ENCODE results near the gene GJB2. TPM values are rescaled to one million over a fixed set of nuclear protein-coding genes. Genes with fewer than 3 reads are reported as not detected.
A peak's percentile ranks its signal among the peaks of the same experiment; 100 is the strongest.

Gene GJB2
- polyA plus RNA-seq, 3 donors = 3.8 to 4.6 (median 4.3) TPM

DNA sequence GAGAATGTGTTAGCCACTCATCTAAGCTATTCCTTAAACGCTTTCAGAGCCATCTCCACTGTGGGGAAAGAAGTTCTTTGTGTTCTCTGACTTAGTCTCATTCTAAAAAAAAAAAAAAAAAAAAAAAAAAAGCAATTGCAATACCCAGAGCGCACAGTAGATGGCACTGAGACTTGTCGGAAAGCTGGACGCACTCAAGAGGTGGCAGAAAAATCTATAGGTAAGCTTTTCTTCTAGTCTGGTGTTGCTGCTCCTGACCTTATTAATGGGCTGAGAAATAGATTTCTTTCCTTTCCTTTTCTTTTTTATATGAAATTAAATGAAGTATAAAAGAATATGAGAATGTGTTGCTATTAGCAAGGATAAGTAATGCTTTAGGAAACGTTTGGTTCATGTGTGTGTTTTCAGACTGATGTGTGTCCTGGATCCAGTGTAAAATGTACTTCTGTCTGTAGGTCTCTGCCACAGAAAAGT, 4.7 kb upstream of the GJB2 start:
- DNase-seq (ENCODE audit: extremely low read depth in 1 of 11, low read depth in 9 of 11, low spot score in 4 of 11) = peak in 1 of 11 donors; percentile 33

DNA sequence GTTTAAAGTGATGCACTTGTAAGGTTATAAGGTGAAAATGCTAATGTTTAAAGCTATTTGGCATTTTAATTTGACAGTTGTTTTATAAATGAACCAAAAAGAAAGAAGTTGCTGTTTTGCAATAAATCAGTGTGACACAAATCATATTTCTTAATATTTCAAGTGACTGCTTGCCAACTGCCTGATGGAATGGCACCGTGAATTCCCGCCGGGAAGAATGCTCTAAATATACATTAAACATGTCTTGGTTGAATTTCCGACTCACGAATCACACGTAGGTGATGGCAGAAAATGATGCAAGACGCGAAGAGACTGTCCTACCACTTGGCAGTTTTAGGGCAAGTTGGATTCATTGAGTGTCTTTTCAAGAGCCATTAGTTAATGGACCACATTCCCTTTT, 3.1 kb upstream of the GJB2 start:
- DNase-seq (ENCODE audit: extremely low read depth in 1 of 11, low read depth in 9 of 11, low spot score in 4 of 11) = no peak

DNA sequence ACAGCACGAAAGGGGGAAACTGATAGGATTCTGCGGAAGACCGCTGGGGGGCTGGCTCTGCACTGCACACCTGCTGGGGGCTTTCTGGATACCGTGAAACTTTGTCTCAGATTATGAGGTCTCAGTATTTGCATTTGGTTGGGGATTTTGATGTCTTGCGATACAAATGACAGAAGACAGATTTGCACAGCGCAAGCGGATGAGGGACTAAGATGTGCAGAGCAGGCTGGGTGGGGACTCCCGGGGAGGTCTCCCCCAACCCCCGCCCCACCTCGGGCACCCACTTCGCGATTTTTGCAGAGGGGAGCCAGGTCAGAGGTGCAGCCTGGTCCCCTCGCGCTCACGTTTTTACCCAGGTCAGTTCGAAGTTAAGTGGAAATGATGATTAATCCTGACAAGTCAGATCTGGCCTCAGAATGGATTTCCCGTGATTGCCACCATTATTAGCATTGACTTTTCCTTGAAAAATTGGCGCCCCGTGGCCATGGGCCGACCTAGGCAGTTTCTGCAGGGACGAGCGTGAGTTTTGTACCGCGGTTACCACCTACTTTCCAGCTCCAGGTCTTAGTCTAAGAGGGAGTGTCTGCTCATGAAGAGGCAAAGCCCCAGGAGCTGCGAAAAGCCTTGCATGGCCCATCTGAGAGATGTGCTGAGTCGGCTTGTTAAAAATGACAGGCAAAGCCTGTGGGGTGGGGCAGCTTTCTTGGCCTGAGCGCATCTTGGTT, 1.3 kb upstream of the GJB2 start:
- no peak for DNase-seq (ENCODE audit: extremely low read depth in 1 of 11, low read depth in 9 of 11, low spot score in 4 of 11)

- DNase-seq (ENCODE audit: extremely low read depth in 1 of 11, low read depth in 9 of 11, low spot score in 4 of 11) = no peak
Observed at GRCh38 chr13:20193162-20193906, 596 bp upstream of the GJB2 start.

DNA sequence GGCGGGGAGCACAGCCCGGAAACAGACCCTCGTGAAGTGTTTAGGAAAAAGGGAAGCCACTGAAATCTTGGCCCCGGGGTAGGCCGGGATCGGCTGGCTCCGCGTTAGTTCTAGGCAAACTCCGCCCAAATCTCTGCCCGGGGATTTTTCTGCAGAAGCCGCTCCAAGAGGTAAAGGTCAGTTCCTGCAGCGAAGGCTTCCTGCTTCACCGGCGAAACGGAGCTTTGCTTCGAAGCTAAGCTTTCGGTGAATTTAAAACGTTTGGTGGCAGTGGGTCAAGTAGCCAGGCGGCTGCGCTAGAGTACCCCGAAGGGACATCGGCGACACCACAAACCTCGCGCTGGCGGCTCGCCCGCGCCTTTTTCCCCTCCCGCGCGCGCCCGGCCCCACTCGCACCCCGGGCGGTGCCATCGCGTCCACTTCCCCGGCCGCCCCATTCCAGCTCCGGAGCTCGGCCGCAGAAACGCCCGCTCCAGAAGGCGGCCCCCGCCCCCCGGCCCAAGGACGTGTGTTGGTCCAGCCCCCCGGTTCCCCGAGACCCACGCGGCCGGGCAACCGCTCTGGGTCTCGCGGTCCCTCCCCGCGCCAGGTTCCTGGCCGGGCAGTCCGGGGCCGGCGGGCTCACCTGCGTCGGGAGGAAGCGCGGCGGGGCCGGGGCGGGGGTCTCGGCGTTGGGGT, 441 bp downstream of the GJB2 start:
- DNase-seq (ENCODE audit: extremely low read depth in 1 of 11, low read depth in 9 of 11, low spot score in 4 of 11) = no peak

- DNase-seq (ENCODE audit: extremely low read depth in 1 of 11, low read depth in 9 of 11, low spot score in 4 of 11) = no peak
Observed at GRCh38 chr13:20191311-20192157, 1.2 kb downstream of the GJB2 start.

DNA sequence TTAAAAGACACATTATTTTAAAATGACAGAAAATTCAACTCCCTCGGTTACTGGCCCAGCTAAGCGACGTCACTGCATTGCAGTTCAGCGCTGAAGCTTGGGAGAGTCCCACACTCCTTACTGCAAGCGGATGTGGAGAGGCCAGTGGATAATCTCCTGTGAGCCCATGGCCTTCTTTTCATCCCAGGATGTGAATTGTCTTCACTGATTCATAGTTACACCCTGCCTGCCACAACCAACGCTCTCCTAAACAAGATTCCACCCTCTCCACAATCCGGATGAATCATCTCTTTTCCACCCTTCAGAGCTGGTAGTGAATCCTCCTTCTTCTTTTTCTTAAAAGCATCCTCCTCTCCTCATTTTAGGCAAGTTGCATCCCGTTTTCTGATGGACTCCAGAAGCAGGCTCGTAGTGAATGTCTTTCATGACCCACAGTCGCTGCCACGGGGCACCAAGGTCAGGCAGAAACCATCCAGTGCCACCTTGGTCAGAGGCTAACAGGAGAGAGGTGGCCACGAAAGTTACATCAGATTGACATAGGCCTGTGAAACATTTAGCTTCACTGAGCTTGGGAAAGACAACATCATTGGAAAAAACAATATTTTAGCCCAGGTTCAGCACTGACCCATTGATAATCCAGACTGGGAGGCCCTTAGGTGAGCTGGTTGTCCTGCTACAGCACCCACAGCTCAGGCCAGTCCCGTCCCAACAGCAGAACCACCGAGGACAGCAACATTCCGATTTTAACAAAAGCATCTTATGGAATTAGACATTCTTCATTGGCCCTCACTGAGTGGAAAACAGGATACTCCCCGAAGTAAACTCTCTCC, 2.0 kb downstream of the GJB2 start:
- DNase-seq (ENCODE audit: extremely low read depth in 1 of 11, low read depth in 9 of 11, low spot score in 4 of 11) = no peak

- DNase-seq (ENCODE audit: extremely low read depth in 1 of 11, low read depth in 9 of 11, low spot score in 4 of 11) = no peak
Observed at GRCh38 chr13:20190076-20190475, 2.7 kb downstream of the GJB2 start.

DNA sequence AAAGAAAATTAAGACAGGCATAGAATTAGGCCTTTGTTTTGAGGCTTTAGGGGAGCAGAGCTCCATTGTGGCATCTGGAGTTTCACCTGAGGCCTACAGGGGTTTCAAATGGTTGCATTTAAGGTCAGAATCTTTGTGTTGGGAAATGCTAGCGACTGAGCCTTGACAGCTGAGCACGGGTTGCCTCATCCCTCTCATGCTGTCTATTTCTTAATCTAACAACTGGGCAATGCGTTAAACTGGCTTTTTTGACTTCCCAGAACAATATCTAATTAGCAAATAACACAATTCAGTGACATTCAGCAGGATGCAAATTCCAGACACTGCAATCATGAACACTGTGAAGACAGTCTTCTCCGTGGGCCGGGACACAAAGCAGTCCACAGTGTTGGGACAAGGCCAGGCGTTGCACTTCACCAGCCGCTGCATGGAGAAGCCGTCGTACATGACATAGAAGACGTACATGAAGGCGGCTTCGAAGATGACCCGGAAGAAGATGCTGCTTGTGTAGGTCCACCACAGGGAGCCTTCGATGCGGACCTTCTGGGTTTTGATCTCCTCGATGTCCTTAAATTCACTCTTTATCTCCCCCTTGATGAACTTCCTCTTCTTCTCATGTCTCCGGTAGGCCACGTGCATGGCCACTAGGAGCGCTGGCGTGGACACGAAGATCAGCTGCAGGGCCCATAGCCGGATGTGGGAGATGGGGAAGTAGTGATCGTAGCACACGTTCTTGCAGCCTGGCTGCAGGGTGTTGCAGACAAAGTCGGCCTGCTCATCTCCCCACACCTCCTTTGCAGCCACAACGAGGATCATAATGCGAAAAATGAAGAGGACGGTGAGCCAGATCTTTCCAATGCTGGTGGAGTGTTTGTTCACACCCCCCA, 3.8 kb downstream of the GJB2 start:
- DNase-seq (ENCODE audit: extremely low read depth in 1 of 11, low read depth in 9 of 11, low spot score in 4 of 11) = no peak

DNA sequence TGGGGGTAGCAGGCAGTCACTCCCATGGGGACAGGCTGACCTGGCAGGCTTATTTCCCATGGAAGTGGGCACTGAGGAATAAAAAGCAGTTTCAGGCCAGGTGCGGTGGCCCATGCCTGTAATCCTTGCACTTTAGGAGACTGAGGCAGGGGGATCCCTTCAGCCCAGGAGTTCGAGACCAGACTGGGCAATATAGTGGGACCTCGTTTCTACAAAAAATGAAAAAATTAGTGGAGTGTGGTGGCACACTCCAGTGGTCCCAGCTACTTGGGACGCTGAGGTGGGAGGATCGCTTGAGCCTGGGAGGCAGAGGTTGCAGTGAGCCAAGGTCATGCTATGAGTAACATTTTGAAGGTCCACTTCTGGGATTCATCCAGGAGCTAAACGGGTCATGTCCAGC, 6.0 kb downstream of the GJB2 start:
- no peak for DNase-seq (ENCODE audit: extremely low read depth in 1 of 11, low read depth in 9 of 11, low spot score in 4 of 11)

DNA sequence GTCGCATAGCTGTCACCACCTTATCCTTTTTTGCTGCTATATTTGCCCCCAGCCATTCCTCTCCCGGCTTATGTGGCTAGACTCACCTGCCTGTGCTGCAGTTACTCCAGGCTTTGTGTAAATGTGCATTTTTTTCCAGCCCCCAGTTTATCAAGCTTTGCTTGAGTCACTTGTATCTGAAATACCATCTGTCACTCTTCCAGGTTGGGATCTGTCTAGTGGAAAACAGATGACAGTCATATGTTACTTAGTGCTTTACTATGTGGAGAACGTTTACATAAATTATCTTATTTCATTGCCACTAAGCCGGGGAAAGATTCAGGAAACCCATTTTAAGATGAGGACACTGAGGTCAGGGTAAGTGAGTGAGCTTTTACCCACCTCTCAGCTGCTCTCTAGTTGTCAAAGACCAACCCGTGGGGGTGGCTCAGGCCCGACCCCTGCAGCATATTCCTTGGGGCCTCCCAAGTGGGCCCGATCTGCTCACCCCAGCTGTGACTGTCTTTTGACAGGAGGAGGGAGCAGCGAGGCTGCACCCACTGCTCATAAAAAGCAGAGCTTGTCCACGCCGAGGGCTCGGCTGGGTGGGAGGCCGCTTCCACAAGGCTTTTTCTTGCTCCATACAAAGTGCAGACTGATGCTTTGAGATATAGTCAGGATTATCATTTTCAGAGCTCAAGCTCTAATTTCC, 7.2 kb downstream of the GJB2 start:
- no peak for DNase-seq (ENCODE audit: extremely low read depth in 1 of 11, low read depth in 9 of 11, low spot score in 4 of 11)

GRCh38 chr13:20182231-20182846, 10.4 kb downstream of the GJB2 start:
- DNase-seq (ENCODE audit: extremely low read depth in 1 of 11, low read depth in 9 of 11, low spot score in 4 of 11) = peak in 5 of 11 donors; percentile 63 to 76 (median 67)

DNA sequence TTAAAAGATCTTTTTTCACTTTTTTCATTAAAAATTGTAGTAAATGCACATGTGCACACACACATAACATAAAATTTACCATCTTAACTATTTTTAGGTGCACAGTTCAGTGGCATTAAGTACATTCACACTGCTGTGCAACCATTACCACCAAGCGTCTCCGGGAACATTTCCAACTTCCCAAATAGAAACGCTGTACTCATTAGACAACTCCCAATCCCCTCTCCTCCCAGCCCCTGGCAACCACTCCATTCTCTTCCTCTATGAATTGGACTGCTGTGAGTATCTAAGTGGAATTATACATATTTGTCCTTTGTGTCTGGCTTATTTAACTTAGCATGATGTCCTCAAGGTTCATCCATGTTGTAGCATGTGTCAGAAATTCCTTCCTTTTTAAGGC, 11.6 kb downstream of the GJB2 start:
- DNase-seq (ENCODE audit: extremely low read depth in 1 of 11, low read depth in 9 of 11, low spot score in 4 of 11) = no peak

GRCh38 chr13:20178156-20178555, 14.6 kb downstream of the GJB2 start:
- no peak for DNase-seq (ENCODE audit: extremely low read depth in 1 of 11, low read depth in 9 of 11, low spot score in 4 of 11)

DNA sequence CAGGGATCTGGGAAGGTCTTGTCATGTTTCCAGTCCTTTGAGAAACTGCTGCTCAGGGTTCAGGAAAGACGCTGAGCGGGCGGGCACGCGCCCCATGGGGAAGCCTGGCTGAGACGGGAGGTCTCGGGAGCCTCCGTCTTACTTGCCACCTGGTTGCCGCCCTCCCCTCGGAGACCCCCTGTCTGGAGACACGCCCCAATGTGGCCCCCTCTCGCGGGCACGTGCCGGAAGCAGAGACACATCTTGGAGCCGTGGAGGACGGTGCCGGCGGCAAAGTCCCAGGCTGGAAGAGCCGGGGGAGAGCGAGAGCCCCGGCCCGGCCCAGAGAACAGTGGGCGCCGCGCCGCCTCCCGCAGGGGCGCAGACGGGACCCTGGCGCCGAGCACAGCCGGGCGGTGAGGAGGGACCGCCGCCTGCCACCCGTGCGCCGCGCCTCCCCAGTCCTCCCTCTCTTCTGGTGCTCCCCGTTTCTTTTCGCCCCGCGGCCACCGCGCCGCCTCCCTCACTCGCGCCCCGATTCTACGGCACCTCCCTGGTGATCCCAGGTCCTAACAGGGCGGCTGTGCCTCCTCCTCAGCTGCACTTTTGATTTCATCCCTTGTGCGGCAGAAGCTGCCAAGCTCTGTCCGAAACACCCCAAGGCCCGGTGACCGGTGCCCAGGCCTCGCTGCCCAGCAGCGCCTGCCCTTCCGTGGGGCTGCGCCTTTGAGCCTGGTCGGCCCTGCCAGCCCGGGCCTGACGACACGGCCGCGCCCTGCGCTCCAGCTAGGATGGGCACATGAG, 15.5 kb downstream of the GJB2 start:
- DNase-seq (ENCODE audit: extremely low read depth in 1 of 11, low read depth in 9 of 11, low spot score in 4 of 11) = no peak
